CD4-positive, CD25-positive, alpha-beta regulatory T cell (primary cell): ENCODE data around the gene MAP7D3. TPM values are rescaled to one million over a fixed set of nuclear protein-coding genes. Genes with fewer than 3 reads are reported as not detected.

Experiments used
- ATAC-seq, 2 donors: fragments of 150-1000 bp; cut with Tn5 transposase; one replicate each; pipeline ENCODE4 v1.10.0; 2021; ENCODE audit warnings: low read depth in 2 of 2, moderate number of reproducible peaks in 2 of 2, moderate library complexity in 1 of 2
- DNase-seq, 3 donors: peaks; one replicate each; pipeline versions ENCODE4 v3.0.0 to v3.0.0-alpha.2; 2012 to 2022; ENCODE audit warnings: mixed read lengths in 1 of 3
- H3K27ac ChIP-seq: one replicate; pipeline ENCODE4 v1.7.0; 2013; ENCODE audit warnings: mild to moderate bottlenecking, low read length; ENCODE audit not compliant: insufficient read depth, poor library complexity, severe bottlenecking
- H3K27me3 ChIP-seq: one replicate; pipeline ENCODE4 v1.7.0; 2013; ENCODE audit warnings: low read length; ENCODE audit not compliant: control insufficient read depth, insufficient read depth
- H3K36me3 ChIP-seq: one replicate; pipeline ENCODE4 v1.7.0; 2013; ENCODE audit warnings: mild to moderate bottlenecking, low read length, moderate library complexity; ENCODE audit not compliant: control insufficient read depth, insufficient read depth
- H3K4me1 ChIP-seq: 2 replicates; pipeline ENCODE4 v1.7.0; 2013; ENCODE audit warnings: mild to moderate bottlenecking, low read length; ENCODE audit not compliant: insufficient read depth, control insufficient read depth, poor library complexity, severe bottlenecking
- H3K4me3 ChIP-seq: one replicate; pipeline ENCODE4 v1.7.0; 2013; ENCODE audit warnings: low read depth, mild to moderate bottlenecking, low read length, moderate library complexity
- H3K9me3 ChIP-seq, 2 experiments: 1 replicate in 1 of 2; 2 replicates in 1 of 2; pipeline ENCODE4 v1.7.0; 2013; ENCODE audit warnings: low read length in 2 of 2, mild to moderate bottlenecking in 1 of 2, moderate library complexity in 1 of 2; ENCODE audit not compliant: control insufficient read depth in 2 of 2
- H3K27ac Mint-ChIP-seq, 3 donors: one replicate each; pipeline ENCODE4 v1.8.0; 2020 to 2022; ENCODE audit warnings: mild to moderate bottlenecking in 3 of 3, mixed read lengths in 3 of 3, moderate library complexity in 2 of 3
- H3K27me3 Mint-ChIP-seq: one replicate; pipeline ENCODE4 v1.8.0; 2022; ENCODE audit warnings: mild to moderate bottlenecking, mixed read lengths
- H3K36me3 Mint-ChIP-seq: one replicate; pipeline ENCODE4 v1.8.0; 2020; ENCODE audit warnings: mixed read lengths
- H3K4me1 Mint-ChIP-seq, 4 donors: one replicate each; pipeline ENCODE4 v1.8.0; 2020 to 2022; ENCODE audit warnings: mixed read lengths in 4 of 4, mild to moderate bottlenecking in 1 of 4
- H3K4me3 Mint-ChIP-seq, 4 donors: one replicate each; pipeline ENCODE4 v1.8.0; 2020 to 2022; ENCODE audit warnings: mild to moderate bottlenecking in 4 of 4, mixed read lengths in 4 of 4, moderate library complexity in 3 of 4
- H3K9me3 Mint-ChIP-seq, 7 donors: one replicate each; pipeline ENCODE4 v1.8.0; 2020 to 2022; ENCODE audit warnings: mixed read lengths in 7 of 7, mild to moderate bottlenecking in 3 of 7, moderate library complexity in 2 of 7
- polyA plus RNA-seq, 4 donors: library from polyadenylated mRNA; unstranded; fragments of 300-500 nt; fragmentation: Illumina TruSeq; gene quantifications; one replicate each; pipeline ENCODE4 v1.2.3, GENCODE V29; 2021
- total RNA-seq: library from RNA; stranded (reverse); gene quantifications from one replicate; pipeline ENCODE4 v1.2.3, GENCODE V29; 2022

Gene MAP7D3
- total and polyA plus RNA-seq, 5 donors from 2014 or later = 2.5 to 4.7 (median 3.1) TPM

- ATAC-seq = no peak
- peaks cover 5% of the 10 kb centered on the region for H3K27me3 Mint-ChIP-seq
Observed at GRCh38 chrX:136273986-136274385, 22.8 kb upstream of the MAP7D3 start.

DNA sequence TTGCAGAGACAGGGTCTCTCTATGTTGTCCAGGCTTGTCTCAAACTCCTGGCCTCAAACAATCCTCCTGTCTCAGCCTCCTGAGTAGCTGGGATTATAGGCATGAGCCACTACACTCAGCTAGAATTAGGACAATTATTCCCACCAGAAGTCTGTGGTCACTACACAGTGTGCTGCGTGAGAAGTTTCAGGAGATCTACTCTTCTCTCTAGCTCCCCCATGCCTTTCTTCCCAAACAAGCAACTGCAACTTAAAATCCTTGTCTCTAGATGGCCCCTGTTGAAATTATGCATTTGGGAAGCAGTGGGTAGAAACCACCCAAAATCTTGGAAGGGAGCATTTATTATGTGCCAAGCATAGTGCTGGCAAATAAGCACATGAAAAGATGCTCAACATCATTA, 21.1 kb upstream of the MAP7D3 start:
- DNase-seq (no peak), ATAC-seq (no peak)
- Mint-ChIP-seq H3K27ac (no peak overlapping the region), H3K36me3 (no peaks in the 10 kb centered on the region), H3K4me3 (no peak overlapping the region), H3K27me3 (peaks cover 5% of the 10 kb centered on the region), H3K9me3 (no peaks in the 10 kb centered on the region), H3K4me1 (no peaks in the 10 kb centered on the region)
- H3K4me1 ChIP-seq = no peaks in the 10 kb centered on the region
- no peak overlapping the region for H3K4me3 ChIP-seq
- no peaks in the 10 kb centered on the region for H3K27me3 ChIP-seq
- no peaks in the 10 kb centered on the region for H3K9me3 ChIP-seq
- H3K36me3 ChIP-seq = no peaks in the 10 kb centered on the region
- H3K27ac ChIP-seq = no peak overlapping the region

More at GRCh38 chrX:136273986-136274385, 22.8 kb upstream of the MAP7D3 start:
- no peaks in the 10 kb centered on the region for H3K4me1 ChIP-seq
- H3K36me3 ChIP-seq = no peaks in the 10 kb centered on the region
- Mint-ChIP-seq H3K27ac (no peak overlapping the region), H3K4me3 (no peak overlapping the region), H3K9me3 (no peaks in the 10 kb centered on the region), H3K4me1 (no peaks in the 10 kb centered on the region), H3K36me3 (no peaks in the 10 kb centered on the region)
- no peak for DNase-seq
- no peaks in the 10 kb centered on the region for H3K9me3 ChIP-seq
- H3K4me3 ChIP-seq = no peak overlapping the region
- no peaks in the 10 kb centered on the region for H3K27me3 ChIP-seq
- H3K27ac ChIP-seq = no peak overlapping the region

GRCh38 chrX:136271300-136271699, 20.1 kb upstream of the MAP7D3 start:
- no peak overlapping the region for H3K27ac Mint-ChIP-seq
- no peaks in the 10 kb centered on the region for H3K9me3 ChIP-seq
- no peaks in the 10 kb centered on the region for H3K9me3 Mint-ChIP-seq
- H3K27me3 Mint-ChIP-seq = peaks cover 5% of the 10 kb centered on the region
- H3K27me3 ChIP-seq = no peaks in the 10 kb centered on the region
- no peak overlapping the region for H3K27ac ChIP-seq
- ATAC-seq (no peak), DNase-seq (no peak)
- no peak overlapping the region for H3K4me3 Mint-ChIP-seq
- H3K36me3 Mint-ChIP-seq = no peaks in the 10 kb centered on the region
- H3K4me1 ChIP-seq = no peaks in the 10 kb centered on the region
- no peaks in the 10 kb centered on the region for H3K36me3 ChIP-seq
- H3K4me1 Mint-ChIP-seq = no peaks in the 10 kb centered on the region
- no peak overlapping the region for H3K4me3 ChIP-seq

GRCh38 chrX:136269921-136270320, 18.7 kb upstream of the MAP7D3 start:
- no peaks in the 10 kb centered on the region for H3K4me1 Mint-ChIP-seq
- no peaks in the 10 kb centered on the region for H3K36me3 Mint-ChIP-seq
- H3K9me3 Mint-ChIP-seq = no peaks in the 10 kb centered on the region
- no peaks in the 10 kb centered on the region for H3K36me3 ChIP-seq
- H3K27me3 ChIP-seq = no peaks in the 10 kb centered on the region
- no peaks in the 10 kb centered on the region for H3K4me1 ChIP-seq
- no peak overlapping the region for H3K27ac ChIP-seq
- ATAC-seq (no peak), DNase-seq (no peak)
- H3K9me3 ChIP-seq = no peaks in the 10 kb centered on the region
- no peak overlapping the region for H3K27ac Mint-ChIP-seq
- peaks cover 5% of the 10 kb centered on the region for H3K27me3 Mint-ChIP-seq
- no peak overlapping the region for H3K4me3 ChIP-seq
- H3K4me3 Mint-ChIP-seq = no peak overlapping the region

DNA sequence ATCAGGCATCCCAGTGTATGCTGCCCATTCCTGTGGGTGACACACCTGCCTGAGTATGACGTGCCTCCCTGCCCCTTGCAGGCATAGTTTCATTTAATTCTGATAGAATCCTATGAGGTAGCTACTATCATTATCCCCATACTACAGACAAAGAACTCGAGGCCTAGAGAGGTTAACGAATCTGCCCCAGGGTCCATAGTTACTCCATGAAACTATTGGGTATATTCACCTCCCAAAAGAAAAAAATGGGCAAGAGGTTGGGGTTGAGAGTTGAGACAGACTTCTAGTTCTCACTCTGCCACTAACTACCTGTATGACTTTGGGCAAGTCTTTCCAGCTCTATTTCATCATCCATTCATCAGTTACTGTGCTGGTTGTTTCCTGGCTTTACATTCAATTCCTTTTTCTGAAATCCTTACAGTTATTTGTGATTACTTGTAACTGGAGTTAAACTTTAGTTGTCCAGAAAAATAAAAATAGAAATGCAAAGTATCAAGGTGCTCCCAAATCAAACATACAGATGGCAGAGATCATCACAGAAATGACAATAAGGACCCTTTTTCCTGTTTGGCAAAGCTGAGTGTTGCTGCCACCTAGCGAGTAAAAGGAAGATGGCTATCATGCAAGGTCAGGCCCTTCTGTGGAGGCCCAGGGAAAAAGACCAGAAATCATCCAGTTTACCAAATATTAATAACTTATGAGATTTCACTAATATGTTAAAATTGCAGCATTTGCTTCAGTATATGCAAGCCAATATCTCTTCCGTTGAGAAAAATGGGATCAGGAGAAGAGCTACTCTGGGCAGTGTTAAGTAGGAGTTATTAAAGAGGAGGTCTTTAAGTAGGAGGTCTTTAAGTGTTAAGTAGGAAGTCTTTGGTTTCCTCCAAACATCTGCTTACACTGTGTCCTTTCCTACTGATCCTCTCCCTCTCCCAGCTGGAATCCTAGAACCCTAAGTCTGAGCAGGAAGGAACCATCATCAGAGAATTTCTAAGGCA, 17.1 kb upstream of the MAP7D3 start:
- no peaks in the 10 kb centered on the region for H3K4me1 Mint-ChIP-seq
- ATAC-seq = peak in 1 of 2 donors; percentile 34
- no peaks in the 10 kb centered on the region for H3K36me3 ChIP-seq

GRCh38 chrX:136266828-136267227, 15.6 kb upstream of the MAP7D3 start:
- H3K9me3 Mint-ChIP-seq = no peaks in the 10 kb centered on the region
- Histone ChIP-seq H3K4me3 (no peak overlapping the region), H3K4me1 (no peaks in the 10 kb centered on the region), H3K9me3 (no peaks in the 10 kb centered on the region), H3K27ac (no peak overlapping the region), H3K36me3 (no peaks in the 10 kb centered on the region), H3K27me3 (no peaks in the 10 kb centered on the region)
- H3K36me3 Mint-ChIP-seq = no peaks in the 10 kb centered on the region
- DNase-seq = no peak
- H3K27ac Mint-ChIP-seq = peak overlapping the region in 1 of 3 donors; percentile 43
- ATAC-seq = no peak
- H3K4me1 Mint-ChIP-seq = no peaks in the 10 kb centered on the region
- no peaks in the 10 kb centered on the region for H3K27me3 Mint-ChIP-seq
- no peak overlapping the region for H3K4me3 Mint-ChIP-seq

More for the DNA sequence above, 17.1 kb upstream of the MAP7D3 start:
- H3K27me3 Mint-ChIP-seq = peaks cover 5% of the 10 kb centered on the region
- no peak overlapping the region for H3K4me3 Mint-ChIP-seq
- no peaks in the 10 kb centered on the region for H3K36me3 Mint-ChIP-seq
- no peaks in the 10 kb centered on the region for H3K27me3 ChIP-seq
- H3K9me3 Mint-ChIP-seq = no peaks in the 10 kb centered on the region
- no peaks in the 10 kb centered on the region for H3K9me3 ChIP-seq
- no peak overlapping the region for H3K27ac ChIP-seq
- H3K4me3 ChIP-seq = no peak overlapping the region
- no peaks in the 10 kb centered on the region for H3K4me1 ChIP-seq
- DNase-seq = peak; percentile 23 to 69 (median 54)
- no peak overlapping the region for H3K27ac Mint-ChIP-seq

DNA sequence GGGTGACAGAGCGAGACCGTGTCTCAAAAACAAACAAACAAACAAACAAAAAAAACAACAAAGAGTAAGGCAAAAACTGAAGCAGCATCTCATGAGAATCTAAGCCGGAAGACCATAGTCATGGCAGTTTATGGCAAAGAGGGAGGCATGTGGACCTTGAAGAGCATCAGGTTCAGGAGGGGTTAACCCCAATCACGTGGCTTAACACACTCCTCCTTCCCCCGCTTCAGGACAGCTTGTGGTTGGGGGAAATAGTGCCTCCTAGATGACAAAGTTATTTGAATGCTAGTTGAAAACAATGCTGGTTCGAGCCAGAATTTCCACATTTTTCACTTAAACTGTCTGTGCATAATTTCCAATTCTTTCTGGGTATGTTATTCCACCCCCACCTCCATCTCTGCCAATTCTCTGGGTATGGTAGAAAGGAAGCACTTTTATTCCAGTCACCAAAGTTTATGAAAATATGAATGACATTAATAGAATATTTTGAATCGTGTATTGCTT, 11.7 kb upstream of the MAP7D3 start:
- H3K27me3 ChIP-seq = no peaks in the 10 kb centered on the region
- no peaks in the 10 kb centered on the region for H3K9me3 ChIP-seq
- no peak overlapping the region for H3K4me3 Mint-ChIP-seq
- H3K4me1 Mint-ChIP-seq = peaks cover 0 to 10% (median 5%) of the 10 kb centered on the region in 4 donors
- H3K4me3 ChIP-seq = no peak overlapping the region
- H3K36me3 ChIP-seq = no peaks in the 10 kb centered on the region
- ATAC-seq (no peak), DNase-seq (no peak)
- H3K4me1 ChIP-seq = no peaks in the 10 kb centered on the region
- H3K36me3 Mint-ChIP-seq = no peaks in the 10 kb centered on the region
- no peak overlapping the region for H3K27ac ChIP-seq
- no peaks in the 10 kb centered on the region for H3K27me3 Mint-ChIP-seq
- no peaks in the 10 kb centered on the region for H3K9me3 Mint-ChIP-seq
- H3K27ac Mint-ChIP-seq = no peak overlapping the region
